ENCODE measurements around the gene MTA2.

- TF ChIP-seq YY1 (IDR thresholded peaks at IDR 0.05; ENCODE audit: insufficient read depth, insufficient read length) (no peak), ZNF274 (IDR thresholded peaks at IDR 0.05; ENCODE audit: low read depth, low read length) (no peak), SUZ12 (IDR thresholded peaks at IDR 0.05; ENCODE audit: extremely low read depth, insufficient read depth, insufficient read length) (no peak)
Observed at GRCh38 chr11:62595124-62595523, 6.5 kb downstream of the MTA2 start.

Measured in NT2/D1 (cell line).